ENCODE data around the gene ANKUB1. TPM values are rescaled to one million over a fixed set of nuclear protein-coding genes. Genes with fewer than 3 reads are reported as not detected.

ANKUB1 gene
- polyA plus RNA-seq, 3 donors from 2014 or later = not detected

DNA sequence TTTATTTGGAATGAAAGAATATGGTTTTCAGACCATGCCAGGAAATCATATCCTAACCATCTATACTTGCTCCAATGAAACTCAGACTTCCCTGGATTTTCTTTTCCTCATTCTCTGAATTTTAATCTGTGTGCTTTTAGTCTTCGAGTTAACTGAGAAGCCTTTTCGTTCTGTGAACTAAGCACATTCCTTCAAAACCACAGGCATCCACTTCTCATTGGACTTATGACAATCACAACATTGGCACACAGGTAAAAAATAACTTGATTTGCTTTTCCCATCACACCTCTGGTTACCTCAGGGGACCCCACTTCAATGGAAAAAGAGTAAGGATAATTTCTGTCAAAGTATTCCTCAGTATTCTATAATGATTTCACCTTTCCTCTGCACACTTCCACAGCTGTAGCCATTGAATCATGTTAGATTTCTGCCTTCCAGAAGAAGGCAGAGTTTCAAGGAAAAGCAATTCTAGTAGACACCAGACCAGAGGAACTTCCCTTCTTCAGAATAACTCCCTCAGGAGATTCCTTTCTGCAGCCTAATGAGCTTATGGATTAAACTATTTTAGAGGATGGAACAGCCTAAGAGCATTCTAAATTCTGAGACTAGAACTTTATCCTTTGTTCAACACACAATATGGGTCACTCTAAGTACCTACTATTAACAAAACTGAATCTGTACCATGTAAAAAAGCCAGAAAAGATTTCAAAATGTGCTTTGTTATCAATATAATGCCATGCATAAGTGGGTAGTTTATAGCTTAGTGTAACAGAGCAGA, 56.0 kb downstream of the ANKUB1 start:
- no peak for DNase-seq
- no peak overlapping the region for H3K27ac Mint-ChIP-seq
- H3K9me3 Mint-ChIP-seq = no peaks in the 10 kb centered on the region
- H3K36me3 Mint-ChIP-seq = peaks cover 4 to 17% (median 14%) of the 10 kb centered on the region in 3 donors
- H3K4me3 Mint-ChIP-seq = no peak overlapping the region
- H3K4me1 Mint-ChIP-seq = no peaks in the 10 kb centered on the region
- no peaks in the 10 kb centered on the region for H3K27me3 Mint-ChIP-seq (ENCODE audit: low read depth in 3 of 3)

DNA sequence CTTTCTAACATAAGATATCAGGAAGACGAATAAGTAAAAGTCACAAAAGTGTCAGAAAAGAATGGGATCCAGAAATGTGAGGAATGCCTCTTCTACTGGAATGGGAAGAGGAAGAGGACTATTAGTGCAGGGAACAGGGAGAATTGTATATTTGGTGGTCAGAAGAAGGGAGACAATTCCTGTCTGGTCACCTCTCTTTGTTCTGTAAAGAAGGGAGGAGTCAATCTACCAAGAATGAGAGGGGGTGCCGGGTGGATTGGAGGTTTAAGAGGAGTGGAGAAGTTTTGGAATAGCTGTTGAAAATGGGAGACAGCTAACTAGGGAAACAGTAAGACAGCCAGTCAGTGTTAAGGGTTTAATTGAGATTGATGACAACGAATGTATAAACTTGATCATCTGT, 60.1 kb downstream of the ANKUB1 start:
- DNase-seq = no peak
- Mint-ChIP-seq H3K36me3 (no peaks in the 10 kb centered on the region), H3K27ac (no peak overlapping the region), H3K9me3 (no peaks in the 10 kb centered on the region), H3K27me3 (ENCODE audit: low read depth in 3 of 3) (no peaks in the 10 kb centered on the region), H3K4me1 (no peaks in the 10 kb centered on the region), H3K4me3 (no peak overlapping the region)

DNA sequence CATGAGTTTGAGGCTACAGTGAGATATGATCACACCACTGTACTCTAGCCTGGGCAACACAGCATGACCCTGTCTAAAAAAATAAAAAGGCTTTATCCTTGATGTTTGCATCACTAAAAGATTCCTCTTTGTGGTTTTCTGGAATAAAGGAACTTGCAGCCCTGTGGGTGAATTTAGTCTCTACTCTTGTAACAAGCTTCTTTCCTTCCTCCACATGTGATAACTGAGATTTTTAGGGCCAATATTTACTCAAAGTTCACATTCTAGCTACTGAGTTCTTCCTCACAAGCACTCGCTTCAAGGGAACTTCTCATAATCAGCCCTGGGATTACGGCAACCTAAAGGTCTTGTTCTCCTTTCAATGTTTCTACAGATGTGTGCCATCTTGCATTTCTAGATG, 64.7 kb downstream of the ANKUB1 start:
- Mint-ChIP-seq H3K27ac (no peak overlapping the region), H3K9me3 (peaks cover 0 to 1% (median 0%) of the 10 kb centered on the region in 6 donors), H3K4me1 (no peaks in the 10 kb centered on the region), H3K4me3 (no peak overlapping the region), H3K27me3 (ENCODE audit: low read depth in 3 of 3) (peaks cover 0 to 4% (median 2%) of the 10 kb centered on the region in 3 donors), H3K36me3 (peaks cover 2 to 10% (median 4%) of the 10 kb centered on the region in 3 donors)
- no peak for DNase-seq

DNA sequence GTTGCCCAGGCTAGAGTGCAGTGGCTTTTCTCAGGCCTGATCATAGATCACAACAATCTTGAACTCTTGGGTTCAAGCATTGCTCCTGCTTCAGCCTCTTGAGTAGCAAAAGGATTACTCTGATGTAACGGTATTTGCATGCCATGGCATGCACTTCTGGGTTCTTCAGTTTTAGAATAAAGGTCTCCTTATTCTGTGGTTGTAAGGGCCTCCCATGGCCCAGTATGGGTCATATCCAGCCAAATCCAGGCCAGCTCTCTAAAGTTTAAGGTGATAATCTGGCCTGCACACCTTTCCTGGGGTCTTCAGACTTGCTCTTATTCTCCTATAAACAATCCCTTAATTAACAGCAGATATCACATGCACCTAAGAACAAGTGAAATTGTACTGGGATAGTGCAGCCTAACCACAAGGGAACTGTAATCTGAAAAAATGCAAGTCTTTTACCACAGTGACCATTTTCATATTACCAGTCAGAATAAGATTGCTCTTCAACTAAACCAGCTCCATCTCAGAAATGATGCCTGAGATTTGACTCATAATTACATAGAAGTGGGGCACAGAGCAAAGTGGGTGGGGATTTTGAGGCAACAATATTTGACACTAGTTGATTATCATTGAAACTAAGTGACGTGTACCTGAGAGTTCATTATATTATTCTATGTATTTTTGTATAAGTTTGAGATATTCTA, 65.5 kb downstream of the ANKUB1 start:
- no peak for DNase-seq
- Mint-ChIP-seq H3K4me1 (no peaks in the 10 kb centered on the region), H3K9me3 (peaks cover 0 to 4% (median 0%) of the 10 kb centered on the region in 6 donors), H3K27me3 (ENCODE audit: low read depth in 3 of 3) (peaks cover 0 to 5% (median 2%) of the 10 kb centered on the region in 3 donors), H3K27ac (no peak overlapping the region), H3K36me3 (peaks cover 4 to 10% (median 4%) of the 10 kb centered on the region in 3 donors), H3K4me3 (no peak overlapping the region)

DNA sequence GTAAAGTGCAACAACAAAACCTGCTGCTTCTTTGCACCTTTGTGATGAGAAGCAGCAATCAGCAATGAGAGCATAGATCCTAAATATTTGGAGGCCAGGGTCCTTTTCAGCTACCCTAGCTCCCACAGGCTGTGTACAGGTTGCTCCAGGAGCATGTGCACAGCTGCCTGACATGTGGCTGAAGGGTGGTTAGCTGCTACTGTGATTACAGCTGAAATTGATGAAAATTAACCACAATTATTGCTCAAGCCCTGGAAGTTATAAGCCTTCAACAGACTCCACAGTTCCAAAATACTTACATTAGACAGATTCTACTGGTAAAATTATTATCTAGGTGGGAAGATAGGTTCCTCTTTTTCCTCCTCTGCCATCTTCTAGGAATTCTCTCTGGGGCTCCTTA, 68.6 kb downstream of the ANKUB1 start:
- H3K27me3 Mint-ChIP-seq (ENCODE audit: low read depth in 3 of 3) = peaks cover 0 to 6% (median 2%) of the 10 kb centered on the region in 3 donors
- no peak overlapping the region for H3K27ac Mint-ChIP-seq
- H3K36me3 Mint-ChIP-seq = peaks cover 4 to 14% (median 4%) of the 10 kb centered on the region in 3 donors
- H3K9me3 Mint-ChIP-seq = peaks cover 0 to 14% (median 0%) of the 10 kb centered on the region in 6 donors
- DNase-seq = no peak
- no peak overlapping the region for H3K4me3 Mint-ChIP-seq
- no peaks in the 10 kb centered on the region for H3K4me1 Mint-ChIP-seq

DNA sequence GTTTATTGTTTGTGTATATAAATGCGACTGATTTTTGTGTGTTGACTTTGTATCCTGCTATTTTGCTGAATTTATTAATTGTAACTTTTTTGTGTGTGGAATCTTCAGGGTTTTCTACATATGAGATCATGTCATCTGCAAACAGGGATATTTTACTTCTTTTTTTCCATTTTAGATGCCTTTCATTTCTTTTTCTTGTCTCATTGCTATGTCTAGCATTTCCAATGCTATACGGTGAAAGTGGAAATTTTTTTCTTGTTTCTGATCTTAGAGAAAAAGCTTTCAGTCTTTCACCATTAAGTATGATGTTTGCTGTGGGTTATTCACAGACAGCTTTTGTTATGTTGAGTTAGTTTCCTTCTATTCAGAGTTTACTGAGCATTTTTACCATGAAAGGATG, 71.4 kb downstream of the ANKUB1 start:
- DNase-seq = no peak
- H3K9me3 Mint-ChIP-seq = peaks cover 0 to 14% (median 0%) of the 10 kb centered on the region in 6 donors
- H3K27ac Mint-ChIP-seq = no peak overlapping the region
- H3K4me3 Mint-ChIP-seq = no peak overlapping the region
- H3K36me3 Mint-ChIP-seq = peaks cover 4 to 14% (median 4%) of the 10 kb centered on the region in 3 donors
- H3K4me1 Mint-ChIP-seq = no peaks in the 10 kb centered on the region
- H3K27me3 Mint-ChIP-seq (ENCODE audit: low read depth in 3 of 3) = peaks cover 0 to 6% (median 2%) of the 10 kb centered on the region in 3 donors

DNA sequence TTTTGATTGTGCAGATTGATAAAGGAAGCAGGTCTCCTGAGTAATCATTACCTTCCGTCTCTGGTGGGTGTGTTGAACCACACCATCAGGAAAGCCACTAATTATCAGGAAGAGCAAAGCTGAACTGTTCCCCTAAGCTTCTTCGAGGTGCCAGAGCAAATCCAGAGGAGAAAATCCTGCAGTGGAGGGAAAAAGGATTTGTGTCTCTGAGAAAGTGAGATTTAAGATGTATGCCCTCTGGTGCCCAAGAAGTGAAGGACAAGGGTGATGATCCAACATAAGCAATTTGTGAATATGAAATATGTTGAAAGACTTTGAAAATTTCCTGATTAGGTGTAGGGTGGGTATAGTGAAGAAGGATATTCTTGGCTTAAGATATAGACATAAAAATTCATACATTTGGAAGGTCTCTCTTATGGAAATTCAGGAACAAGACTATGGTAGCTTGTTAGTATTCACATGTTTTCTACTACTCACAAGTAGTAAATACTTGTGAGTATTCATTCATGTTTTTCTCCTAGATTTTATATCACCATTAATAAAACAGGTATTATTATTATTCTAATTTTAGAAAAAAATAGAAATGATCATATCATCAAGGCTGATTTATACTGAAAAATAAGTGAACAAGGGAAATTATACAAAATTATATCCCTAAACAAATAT, 74.8 kb downstream of the ANKUB1 start:
- H3K9me3 Mint-ChIP-seq = peaks cover 0 to 12% (median 0%) of the 10 kb centered on the region in 6 donors
- H3K36me3 Mint-ChIP-seq = peaks cover 0 to 4% (median 1%) of the 10 kb centered on the region in 3 donors
- no peak overlapping the region for H3K27ac Mint-ChIP-seq
- H3K4me1 Mint-ChIP-seq = no peaks in the 10 kb centered on the region
- H3K27me3 Mint-ChIP-seq (ENCODE audit: low read depth in 3 of 3) = peaks cover 0 to 2% (median 0%) of the 10 kb centered on the region in 3 donors
- peak; percentile 5 to 30 (median 8) for DNase-seq
- no peak overlapping the region for H3K4me3 Mint-ChIP-seq

DNA sequence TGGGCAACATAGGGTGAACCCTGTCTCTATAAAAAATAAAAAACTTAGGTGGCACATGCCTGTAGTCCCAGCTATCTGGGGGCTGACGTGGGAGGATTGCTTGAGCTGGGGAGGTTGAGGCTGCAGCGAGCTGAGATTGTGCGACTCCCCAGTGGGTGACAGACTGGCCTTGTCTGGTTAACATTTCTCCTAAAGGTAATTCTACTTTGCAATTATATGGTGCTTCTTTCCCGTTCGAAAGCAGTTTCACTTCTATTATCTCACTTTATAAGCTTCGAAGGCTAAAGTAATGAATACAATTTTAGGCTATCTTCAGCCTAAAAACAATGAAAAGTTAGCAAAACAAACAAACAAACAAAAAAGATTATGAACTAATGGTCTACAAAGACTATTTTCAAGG, 75.4 kb downstream of the ANKUB1 start:
- H3K36me3 Mint-ChIP-seq = peaks cover 0 to 4% (median 0%) of the 10 kb centered on the region in 3 donors
- H3K4me1 Mint-ChIP-seq = no peaks in the 10 kb centered on the region
- H3K4me3 Mint-ChIP-seq = no peak overlapping the region
- H3K27me3 Mint-ChIP-seq (ENCODE audit: low read depth in 3 of 3) = peaks cover 0 to 2% (median 0%) of the 10 kb centered on the region in 3 donors
- H3K27ac Mint-ChIP-seq = no peak overlapping the region
- DNase-seq = no peak
- peaks cover 0 to 10% (median 0%) of the 10 kb centered on the region in 6 donors for H3K9me3 Mint-ChIP-seq

DNA sequence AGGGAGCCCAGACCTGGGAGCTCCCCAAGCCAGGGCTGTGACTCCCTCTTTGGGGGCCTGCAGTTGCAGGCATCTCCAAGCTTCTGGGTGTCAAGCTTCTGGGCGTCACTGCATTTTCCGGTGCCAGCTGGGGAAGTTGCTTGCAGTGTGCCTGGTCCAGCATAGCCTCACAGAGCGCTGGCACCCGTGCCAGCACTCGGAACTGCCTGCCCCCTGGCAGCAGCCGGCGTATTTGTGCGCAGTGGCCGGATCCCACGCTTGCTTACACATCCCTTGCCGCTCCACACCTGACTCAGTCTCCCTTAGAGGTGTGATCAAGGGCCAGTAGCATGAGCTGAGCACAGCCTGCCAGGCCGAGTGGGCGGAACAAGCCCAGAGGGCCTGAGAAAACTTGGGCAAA, 77.1 kb downstream of the ANKUB1 start:
- Mint-ChIP-seq H3K9me3 (no peaks in the 10 kb centered on the region), H3K27me3 (ENCODE audit: low read depth in 3 of 3) (peaks cover 0 to 3% (median 0%) of the 10 kb centered on the region in 3 donors), H3K36me3 (no peaks in the 10 kb centered on the region), H3K27ac (no peak overlapping the region), H3K4me3 (no peak overlapping the region), H3K4me1 (no peaks in the 10 kb centered on the region)
- DNase-seq = no peak

DNA sequence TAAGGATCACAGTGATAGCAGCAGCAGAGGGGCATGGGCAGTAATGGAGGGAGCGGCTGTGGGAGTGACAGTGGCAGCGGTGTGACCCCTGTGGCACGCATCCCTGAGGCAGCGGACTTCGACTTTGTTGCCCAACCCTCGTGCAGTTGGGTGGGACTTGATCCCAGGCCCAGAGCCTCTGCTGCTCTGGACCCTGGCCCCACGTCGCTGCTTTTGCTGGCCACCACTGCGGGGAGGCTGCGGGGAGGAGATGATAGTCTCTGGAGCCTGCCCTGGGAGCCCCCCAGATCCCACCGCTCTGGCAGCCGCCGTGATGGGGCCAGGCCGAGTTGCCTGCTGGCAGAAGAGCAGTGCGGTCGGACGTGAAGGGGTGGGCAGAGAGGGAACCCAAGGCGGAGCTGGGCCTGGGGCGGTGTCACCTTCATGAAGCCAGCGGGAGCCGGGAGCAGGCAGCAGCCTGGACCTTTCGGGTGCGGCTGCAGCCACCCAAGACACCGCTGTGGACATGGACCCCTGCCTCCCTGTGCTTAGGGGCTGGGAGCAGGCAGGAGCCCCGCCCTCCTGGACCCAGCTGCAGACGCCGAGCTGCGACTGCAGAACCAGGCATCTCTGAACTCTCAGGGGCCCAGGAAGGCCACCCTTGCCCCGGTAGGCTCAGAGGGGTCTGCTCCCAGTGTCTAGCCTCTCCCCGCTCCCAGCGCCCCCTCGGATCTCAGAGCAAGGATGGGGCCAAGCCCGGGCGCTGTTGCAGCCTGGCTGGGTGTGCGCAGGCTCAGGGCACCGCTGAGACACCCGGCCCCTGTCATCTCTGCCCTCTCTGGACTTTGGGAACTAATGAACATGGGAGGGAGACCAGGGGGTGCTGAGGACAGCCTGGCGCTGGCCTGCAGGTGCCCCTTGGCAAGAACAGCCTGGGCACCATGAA, 78.4 kb downstream of the ANKUB1 start:
- no peak for DNase-seq
- H3K9me3 Mint-ChIP-seq = no peaks in the 10 kb centered on the region
- no peaks in the 10 kb centered on the region for H3K4me1 Mint-ChIP-seq
- H3K36me3 Mint-ChIP-seq = no peaks in the 10 kb centered on the region
- peaks cover 0 to 4% (median 0%) of the 10 kb centered on the region in 3 donors for H3K27me3 Mint-ChIP-seq (ENCODE audit: low read depth in 3 of 3)
- H3K27ac Mint-ChIP-seq = no peak overlapping the region
- no peak overlapping the region for H3K4me3 Mint-ChIP-seq
